Measurements from ENCODE around the gene RAI1.
"Not testable (repeated sequence)": the region's sequence is repeated elsewhere in the genome, so short reads cannot be mapped to it uniquely, and the experiment has no call there.

The RAI1 gene

DNA sequence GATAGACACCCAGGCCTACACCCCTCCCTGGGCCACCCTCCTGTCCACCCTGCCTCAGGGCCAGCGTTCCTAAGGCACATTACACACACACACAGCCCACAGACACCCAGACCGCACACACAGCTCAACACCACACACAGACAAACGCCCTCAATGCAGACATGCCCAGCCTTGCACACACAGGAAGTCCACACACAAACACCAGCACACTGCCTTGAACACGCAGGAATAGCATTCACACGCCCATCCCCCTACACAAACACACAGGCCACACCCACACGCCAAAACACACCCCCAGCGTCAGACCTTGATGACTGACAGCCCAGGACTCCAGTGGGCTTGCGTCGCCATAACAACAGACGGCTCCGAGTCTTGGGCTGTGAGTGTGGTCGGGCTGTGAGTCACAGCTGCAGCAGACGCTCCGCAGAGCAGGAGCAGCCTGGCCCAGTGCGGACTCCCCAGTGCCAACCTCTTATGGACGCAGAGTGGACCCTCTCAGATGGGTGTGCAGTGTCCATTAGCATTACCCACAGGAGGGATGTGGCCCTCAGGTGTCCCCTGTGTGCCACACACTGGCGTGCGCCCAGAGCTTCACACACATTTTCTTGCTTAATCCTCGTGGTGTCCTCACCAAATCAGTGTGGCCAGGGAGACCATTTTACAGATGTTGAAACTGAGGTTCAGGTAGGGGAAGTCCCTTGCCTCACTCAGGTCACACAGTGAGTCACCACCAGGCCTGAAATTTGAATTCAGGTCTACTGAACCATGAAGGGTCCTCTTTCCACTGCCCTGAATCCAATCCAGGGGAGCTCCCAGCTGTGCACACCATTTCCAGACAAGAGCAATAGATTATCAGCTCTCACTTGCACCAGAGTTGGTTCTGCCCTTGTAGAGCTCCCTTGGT lies 17.8 kb upstream of the RAI1 start:
- H3K4me3 ChIP-seq (ENCODE audit: low read depth, low read length) = no peak overlapping the region

DNA sequence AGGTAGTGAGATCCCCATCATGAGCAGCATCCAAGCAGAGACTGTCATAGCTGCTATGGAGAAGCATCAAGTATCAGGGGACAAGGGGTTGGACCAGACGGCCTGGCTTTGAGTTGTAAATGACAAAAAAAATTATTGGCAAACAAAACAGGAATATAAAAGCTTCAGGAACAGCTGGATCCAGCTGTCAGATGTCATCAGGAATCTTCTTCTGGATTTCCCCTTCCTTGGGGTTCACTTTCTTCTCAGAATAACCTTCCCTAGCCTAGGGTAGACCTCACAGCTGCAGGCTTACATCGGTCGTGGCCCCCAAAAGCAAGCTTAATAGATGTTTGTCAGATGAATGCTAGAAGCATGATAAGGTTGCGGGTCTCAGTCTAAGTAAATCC lies 17.2 kb upstream of the RAI1 start:
- no peak overlapping the region for H3K4me3 ChIP-seq (ENCODE audit: low read depth, low read length)

DNA sequence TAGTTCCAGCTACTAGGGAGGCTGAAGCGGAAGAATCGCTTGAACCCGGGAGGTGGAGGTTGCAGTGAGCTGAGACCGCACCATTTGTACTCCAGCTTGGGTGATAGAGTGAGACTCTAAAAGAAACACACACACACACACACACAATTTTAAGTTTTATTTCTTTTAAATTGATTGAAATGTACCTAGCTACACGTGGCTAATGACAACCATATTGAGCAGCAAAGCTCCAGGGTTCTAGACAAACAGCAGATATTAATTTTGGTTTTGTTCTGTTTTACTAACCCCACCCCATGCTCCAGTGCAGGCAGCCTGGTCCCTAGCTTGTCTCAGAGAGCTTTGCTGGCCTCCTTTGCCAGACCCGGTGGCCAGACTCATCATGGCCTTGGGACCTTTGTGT lies 16.0 kb upstream of the RAI1 start:
- no peak overlapping the region for H3K4me3 ChIP-seq (ENCODE audit: low read depth, low read length)

DNA sequence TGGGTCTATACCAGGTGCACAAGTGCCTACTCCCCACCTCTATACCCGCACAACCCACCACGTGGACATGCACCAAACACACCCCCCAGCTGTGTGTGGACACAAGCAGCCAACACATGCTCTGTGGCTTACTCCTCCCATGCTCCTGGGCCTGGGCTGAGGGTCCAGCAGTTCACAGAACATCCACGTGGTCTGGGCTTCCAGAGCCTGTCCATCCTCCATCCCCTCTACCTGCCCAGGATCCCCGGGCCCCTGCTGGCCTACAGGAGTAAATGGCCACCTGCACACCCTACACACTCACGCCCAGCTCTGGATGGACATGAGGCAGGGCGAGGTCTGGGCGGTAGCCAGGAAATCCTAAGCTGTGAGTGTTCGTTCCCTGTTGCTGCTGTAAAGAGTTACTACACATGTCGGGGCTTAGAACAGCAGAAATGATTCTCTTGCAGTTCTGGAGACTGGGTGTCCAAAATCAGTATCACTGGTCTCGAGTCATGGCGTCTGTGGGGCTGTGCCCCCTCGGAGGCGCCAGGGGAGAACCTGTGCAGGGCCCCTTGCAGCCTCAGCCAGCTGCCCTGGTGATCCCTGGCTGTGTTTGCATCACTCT lies 15.0 kb upstream of the RAI1 start:
- H3K4me3 ChIP-seq (ENCODE audit: low read depth, low read length) = no peak overlapping the region

DNA sequence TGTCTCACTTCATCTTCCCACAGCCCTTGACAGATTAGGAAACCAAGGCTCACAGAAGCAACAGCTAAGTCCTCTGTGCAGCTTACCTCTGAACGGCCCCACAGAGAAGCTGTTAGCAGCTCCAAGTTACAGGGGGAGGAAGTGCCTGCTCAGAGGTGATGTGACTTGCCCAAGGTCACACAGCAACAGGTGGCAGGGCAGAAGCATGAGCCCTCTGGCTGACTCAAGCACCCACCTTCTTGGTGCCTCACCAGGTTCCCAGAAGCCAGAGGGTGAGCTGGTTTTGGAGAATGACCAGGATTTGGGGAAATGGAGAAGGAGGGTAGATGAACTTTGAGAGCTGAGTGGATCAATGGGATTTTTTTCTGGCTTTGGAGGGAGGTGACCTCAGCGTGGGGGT lies 14.0 kb upstream of the RAI1 start:
- H3K4me3 ChIP-seq (ENCODE audit: low read depth, low read length) = no peak overlapping the region

DNA sequence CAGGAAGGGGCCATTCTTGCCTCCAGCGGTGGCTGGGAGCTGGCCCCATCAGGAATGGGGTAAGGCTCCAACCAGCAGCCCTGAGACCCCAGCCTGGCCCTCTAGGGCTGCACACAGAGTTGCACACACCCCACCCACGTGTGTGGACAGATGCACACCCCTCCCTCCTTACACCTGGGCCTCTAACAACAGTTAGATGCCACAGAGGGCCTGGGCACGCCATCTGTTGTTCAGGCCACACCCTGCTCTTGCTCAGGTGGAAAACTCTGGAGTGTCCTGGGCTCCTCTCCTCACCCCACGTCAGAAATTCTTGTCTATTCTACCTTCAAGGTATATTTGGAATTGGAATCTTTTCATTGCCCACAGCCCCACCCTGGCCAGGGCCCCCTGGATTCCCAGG lies 13.3 kb upstream of the RAI1 start:
- no peak overlapping the region for H3K4me3 ChIP-seq (ENCODE audit: low read depth, low read length)

DNA sequence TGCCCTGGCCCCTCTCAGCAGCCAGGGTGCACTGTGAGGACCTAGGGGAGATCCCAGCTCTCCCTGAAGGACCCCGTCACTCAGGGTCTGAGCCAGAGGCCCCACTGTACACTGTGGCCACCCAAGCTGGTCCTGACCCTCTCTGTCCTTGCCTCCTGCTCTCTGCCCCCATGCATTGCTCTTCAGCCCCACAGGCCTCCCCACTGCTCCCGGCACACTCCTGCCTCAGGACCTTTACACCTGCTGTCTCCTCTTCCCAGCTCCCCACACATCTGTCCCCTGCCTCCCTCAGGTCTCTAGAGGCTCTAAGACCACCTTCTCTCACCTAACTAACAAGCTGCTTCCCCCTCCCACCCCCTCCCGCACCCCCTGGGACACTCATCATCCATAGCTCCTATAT lies 12.9 kb upstream of the RAI1 start:
- H3K4me3 ChIP-seq (ENCODE audit: low read depth, low read length) = no peak overlapping the region

DNA sequence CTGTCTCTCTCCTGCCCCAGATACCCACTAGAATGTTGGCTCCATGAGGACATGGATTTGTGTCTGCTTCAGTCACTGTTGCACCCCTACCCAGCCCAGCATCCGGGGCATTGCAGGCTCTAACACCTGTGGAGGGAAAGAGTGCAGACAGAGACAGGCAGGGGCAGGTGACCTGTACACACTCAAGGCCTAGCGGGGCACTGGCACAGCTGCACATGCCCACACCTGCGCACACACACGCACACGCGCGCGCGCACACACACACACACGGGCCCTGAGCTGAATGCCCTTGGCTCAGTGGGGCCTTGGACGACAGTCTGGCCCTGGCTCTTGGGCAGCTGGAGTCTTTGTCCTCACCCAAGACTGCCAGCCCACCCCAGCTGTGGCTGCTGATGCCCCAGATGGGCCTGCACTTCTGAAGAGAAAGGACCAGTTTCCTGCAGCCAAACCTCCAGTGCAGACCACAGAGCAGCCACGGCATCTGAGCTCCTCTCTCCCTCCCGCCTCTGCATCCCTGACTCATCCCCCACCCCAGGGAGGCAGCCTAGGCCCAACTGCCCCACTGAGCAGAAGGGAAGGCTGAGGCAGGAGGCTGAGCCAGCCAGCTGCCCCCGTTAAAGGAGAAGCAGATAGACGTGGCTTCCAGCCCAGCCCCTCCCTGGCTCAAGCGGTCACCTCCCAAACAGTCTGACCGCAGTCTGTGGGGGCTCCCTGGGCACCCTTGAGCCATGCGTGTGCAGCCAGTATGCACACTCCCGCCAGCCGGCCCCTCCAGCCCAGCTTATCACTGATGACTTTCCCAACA lies 12.3 kb upstream of the RAI1 start:
- no peak overlapping the region for H3K4me3 ChIP-seq (ENCODE audit: low read depth, low read length)

DNA sequence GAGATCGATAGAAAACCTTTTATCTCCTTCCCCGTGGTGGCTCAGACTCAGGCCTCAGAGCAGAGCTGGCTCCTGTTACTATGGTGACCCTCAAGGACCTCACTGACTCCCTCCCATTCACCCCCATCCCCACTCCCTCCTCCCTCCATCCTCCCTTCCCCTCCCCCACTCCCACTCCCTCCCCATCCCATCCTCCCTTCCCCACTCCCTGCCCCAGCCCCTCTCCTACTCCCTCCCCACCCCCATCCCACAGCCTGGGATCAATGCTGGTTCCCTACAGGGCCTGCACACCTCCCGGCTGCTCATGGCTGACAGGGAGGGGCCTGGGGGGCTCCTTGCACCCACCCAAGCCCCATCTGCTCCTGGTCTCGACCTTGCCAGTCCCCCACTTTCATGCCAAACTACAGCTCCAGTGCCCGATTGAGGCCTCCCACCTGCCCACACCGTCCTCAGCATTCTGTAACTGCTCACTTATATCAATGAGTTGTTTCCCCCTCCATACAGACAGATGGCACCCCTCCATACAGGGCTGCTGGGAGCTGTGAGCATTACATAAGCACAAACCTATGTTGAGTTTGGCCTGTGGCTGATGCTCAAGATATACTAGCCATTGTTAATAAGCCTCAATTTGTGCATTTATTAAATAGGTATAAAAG lies 11.6 kb upstream of the RAI1 start:
- no peak overlapping the region for H3K4me3 ChIP-seq (ENCODE audit: low read depth, low read length)

DNA sequence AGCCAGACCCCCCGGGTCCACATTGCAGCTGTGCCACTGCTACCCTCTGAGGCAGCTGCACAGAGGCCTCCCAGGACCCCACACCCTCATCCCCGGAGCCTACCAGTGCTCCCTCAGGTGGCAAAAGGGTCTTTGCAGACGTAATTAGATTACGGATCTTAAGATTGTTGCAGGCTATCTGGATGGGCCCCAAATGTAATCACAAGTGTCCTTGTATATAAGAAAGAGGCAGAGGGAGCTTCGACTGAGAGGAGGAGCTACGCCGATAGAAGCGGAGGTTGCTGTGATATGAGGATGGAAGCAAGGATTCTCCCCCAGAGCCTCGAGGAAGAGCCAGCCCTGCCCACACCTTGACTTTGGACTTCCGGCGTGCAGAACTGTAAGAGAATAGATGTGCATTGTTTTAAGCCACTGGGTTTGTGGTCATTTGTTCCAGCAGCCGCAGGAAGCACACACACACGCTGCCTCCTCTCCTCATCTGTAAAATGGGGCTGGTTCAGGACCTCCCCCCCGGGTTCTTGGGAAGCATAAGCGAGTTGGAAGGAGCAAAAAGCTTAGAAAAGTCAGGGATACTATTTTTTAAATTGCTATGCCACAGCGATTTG lies 10.5 kb upstream of the RAI1 start:
- H3K4me3 ChIP-seq (ENCODE audit: low read depth, low read length) = no peak overlapping the region

DNA sequence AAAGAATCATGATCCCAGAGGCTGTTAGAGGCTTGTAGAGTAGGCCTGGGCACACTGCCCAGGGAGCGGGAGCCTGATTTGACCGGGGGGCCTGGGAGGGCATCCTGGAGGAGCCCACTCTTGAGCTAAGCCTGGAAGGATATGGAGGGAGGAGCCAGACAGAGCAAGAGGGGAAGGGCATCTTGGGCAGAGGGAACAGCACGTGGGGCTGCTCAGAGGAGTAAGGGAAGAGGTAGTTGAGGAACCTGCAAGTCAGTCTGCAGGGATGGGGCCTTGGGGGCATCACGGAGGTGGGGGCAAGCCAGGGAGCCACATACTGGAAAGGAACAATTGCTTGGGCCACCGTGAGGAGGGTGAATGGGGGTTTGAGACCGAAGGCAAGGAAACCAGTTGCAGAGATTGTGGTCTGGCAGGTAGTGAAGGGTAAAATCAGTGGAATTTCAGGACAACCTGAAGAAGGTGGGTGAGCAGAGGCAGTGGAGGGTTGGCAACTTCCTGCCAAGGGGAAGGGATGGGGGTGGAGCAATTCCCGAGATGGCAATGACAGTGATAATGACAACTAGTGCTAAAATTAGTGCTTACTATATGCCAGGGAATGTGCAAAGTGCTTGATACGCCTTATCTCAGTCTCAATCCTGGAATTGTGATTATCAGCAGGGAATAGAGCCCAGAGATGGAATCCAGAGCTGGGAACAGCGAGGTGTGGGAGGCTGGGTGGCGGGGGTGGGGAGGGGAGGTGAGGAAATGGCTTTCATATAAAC lies 9.7 kb upstream of the RAI1 start:
- no peak overlapping the region for H3K4me3 ChIP-seq (ENCODE audit: low read depth, low read length)

DNA sequence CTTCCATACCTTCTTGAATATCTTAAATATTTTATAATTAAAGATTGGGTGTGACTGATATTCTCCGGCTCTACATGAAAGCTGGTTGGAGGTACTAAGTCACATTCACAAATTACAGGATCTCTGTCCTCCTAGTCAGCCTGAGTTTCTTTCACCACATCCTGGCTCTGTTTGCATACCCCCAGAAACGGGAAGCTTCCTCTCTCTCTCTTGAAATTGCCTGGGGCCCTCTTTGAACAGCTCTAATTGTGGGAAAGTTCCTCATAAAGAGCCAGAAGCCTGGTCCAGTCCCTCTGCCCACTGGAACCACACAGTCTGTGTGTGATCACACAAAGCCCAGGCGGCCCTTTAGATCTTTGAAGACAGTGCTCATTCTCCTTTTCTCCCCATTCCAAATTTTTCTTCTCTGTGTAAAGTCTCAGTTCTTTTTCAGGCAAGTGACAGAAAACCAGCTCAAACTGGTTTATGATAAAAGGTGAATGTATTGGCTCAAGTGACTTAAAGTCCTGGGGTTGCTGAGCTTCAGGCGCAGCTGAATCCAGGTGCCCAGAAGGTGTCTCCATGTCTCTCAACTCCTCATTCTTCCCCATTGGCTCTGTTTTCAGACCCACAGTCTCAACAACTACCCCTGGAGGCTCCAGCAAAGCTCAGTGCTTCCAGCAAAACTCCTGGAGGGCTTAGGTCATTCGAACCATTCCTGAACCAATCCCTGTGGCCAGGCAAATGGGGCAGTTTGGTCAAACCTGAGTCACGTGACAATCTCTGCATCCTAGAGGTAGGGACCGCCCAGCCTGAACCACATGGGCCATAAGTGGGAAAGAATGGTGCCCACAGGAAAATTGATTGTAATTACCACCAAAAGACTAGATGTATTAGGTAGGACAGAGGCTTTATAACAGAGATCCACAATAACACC lies 8.5 kb upstream of the RAI1 start:
- no peak overlapping the region for H3K4me3 ChIP-seq (ENCODE audit: low read depth, low read length)

DNA sequence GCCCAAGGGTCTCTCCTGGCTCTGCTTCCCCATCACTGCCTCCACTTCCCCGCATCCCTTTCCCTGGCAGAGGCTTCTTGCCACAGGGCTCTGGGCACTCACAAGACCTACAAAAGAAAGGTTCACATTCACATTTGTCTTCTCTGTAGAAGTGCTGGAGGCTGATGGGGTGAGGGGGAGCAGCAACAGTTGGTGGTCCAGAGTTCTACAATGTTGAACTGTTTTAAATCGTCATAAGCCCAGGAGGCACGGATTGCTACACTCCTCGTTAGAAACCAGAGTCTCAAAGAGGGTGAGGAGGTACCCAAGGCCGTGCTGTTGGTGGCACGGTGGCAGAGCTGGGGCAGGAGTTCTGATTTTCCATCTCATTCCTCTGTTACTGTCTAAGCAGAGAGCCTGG lies 5.8 kb upstream of the RAI1 start:
- no peak overlapping the region for H3K4me3 ChIP-seq (ENCODE audit: low read depth, low read length)

DNA sequence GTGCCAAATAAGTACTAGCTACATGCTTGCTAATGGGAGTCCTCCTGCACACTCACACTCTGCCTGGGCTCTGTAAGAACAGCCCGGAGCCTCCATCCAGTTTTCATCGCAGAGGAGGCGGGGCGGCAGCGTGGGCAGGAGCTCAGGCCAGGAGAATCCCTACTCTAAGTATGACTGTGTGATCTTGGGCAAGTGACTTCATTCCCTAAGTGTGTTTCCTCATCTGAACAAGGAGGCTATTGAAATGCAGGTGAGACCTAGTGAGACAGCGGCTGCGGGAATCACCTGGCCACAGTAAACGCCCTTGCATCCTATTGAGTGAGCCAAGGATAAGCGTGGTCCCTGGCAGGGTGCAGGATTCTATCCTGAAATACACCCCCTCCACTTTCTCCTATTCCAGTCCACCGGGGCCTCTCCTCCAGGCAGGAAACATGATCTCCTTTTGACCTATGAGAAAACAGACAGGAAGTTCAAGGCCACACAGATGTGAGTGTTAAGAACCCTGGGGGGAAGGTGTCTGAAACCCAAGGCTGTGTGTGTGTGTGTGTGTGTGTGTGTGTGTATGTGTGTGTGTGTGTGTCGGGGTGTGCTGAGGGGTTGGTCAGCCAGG lies 5.2 kb upstream of the RAI1 start:
- no peak overlapping the region for H3K4me3 ChIP-seq (ENCODE audit: low read depth, low read length)

DNA sequence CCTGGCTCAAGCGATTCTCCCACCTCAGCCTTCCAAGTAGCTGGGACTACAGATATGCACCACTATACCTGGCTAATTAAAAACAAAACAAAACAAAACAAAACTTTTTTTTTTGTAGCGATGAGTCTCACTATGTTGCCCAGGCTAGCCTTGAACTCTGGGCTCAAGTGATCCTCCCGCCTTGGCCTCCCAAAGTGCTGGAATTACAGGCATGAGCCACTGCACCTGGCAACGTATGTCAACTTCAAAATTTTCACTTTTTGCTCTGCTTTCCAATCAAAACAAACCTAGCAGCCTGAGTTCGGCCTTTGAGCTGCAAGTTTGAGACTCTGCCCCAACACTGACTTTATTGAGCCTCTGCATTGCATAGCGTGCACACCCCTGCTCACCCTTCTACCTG lies 4.5 kb upstream of the RAI1 start:
- H3K4me3 ChIP-seq (ENCODE audit: low read depth, low read length) = no peak overlapping the region

DNA sequence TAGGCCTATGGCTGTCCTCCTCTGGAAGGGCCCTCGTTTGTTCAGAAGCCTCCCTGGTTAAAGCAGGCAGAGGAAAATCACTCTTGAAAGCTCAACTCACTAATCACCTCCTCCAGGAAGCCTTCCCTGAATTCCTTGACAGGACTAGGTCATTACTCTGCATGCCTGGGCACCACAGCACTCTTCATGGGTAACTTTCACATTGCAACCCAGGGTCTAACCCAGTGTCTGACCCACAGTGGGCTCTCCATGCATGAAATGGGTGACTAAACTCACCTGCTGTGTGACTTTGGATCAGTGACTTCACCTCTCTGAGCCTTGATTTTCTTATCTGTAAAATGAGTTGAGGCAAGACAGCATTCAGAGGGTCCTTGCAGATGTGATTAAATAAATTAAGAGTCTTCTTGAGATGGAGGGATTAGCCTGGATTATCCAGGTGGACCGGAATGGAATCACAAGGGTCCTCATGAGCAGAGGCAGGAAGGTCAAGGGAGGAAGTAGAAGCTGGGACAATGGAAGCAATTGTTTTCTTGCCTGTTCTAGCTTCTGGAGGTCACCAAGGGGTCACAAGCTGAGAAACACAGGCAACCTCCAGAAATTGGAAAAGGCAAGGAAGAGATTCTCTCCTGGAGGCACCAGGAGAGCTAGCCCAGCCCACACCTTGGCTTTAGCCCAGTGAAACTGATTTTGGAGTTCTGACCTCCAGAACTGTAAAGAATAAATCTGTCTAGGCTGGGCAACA lies 3.8 kb upstream of the RAI1 start:
- no peak overlapping the region for H3K4me3 ChIP-seq (ENCODE audit: low read depth, low read length)

DNA sequence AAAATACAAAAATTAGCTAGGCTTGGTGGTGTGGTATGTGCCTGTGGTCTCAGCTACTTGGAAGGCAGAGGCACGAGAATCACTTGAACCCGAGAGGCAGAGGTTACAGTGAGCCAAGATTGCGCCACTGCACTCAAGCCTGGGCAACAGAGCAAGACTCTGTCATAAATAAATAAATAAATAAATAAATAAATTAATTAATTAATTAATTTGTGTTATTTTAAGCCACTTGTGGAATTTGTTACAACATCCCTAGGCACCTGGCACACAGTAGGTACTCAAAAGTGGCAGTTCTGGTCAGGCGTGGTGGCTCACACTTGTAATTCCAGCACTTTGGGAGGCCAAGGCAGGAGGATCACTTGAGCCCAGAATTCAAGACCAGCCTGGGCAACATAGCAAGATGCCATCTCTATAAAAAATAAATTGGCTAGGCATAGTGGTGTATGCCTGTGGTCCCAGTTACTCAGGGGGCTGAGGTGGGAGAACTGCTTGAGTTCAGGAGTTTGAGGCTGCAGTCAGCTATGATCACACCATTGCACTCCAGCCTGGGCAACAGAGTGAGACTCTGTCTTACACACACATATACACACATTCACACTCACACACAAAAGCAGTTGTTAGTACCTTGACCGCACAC lies 3.1 kb upstream of the RAI1 start:
- not testable (repeated sequence) for H3K4me3 ChIP-seq (ENCODE audit: low read depth, low read length)

DNA sequence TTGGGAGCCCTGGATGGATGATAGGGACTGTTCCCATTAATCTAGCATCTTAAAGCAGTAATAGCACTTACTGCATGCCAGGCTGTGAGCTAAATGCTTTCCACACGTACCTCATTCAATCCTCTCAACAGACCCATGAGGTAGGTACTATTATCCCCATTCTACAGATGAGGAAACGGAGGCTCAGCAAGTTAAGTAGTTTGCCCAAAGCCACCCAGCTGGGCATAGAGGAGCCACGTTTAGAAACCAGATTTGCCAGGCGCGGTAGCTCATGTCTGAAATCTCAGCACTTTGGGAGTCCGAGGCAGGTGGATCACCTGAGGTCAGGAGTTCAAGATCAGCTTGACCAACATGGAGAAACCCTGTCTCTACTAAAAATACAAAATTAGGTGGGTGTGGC lies 2.0 kb upstream of the RAI1 start:
- no peak overlapping the region for H3K4me3 ChIP-seq (ENCODE audit: low read depth, low read length)
